ENCODE data around the gene CD7. TPM values are rescaled to one million over a fixed set of nuclear protein-coding genes. Genes with fewer than 3 reads are reported as not detected.

Gene CD7
- total RNA-seq, 1 experiment from 2014 or later: not detected

GRCh38 chr17:82357394-82357793, 40.0 kb upstream of the CD7 start:
- H3K9me3 ChIP-seq (ENCODE audit: low read depth, low read length, poor library complexity, severe bottlenecking): no peaks in the 10 kb centered on the region
- TF ChIP-seq EZH2 (IDR thresholded peaks at IDR 0.05; ENCODE audit: borderline replicate concordance, low read depth, low read length, poor library complexity, severe bottlenecking): no peak
- TF ChIP-seq, protein P1, sequence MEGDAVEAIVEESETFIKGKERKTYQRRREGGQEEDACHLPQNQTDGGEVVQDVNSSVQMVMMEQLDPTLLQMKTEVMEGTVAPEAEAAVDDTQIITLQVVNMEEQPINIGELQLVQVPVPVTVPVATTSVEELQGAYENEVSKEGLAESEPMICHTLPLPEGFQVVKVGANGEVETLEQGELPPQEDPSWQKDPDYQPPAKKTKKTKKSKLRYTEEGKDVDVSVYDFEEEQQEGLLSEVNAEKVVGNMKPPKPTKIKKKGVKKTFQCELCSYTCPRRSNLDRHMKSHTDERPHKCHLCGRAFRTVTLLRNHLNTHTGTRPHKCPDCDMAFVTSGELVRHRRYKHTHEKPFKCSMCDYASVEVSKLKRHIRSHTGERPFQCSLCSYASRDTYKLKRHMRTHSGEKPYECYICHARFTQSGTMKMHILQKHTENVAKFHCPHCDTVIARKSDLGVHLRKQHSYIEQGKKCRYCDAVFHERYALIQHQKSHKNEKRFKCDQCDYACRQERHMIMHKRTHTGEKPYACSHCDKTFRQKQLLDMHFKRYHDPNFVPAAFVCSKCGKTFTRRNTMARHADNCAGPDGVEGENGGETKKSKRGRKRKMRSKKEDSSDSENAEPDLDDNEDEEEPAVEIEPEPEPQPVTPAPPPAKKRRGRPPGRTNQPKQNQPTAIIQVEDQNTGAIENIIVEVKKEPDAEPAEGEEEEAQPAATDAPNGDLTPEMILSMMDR (conservative IDR thresholded peaks at IDR 0.05; ENCODE audit: low read depth, low read length): no peak
- no peaks in the 10 kb centered on the region for H3K27me3 ChIP-seq (replicated peaks; ENCODE audit: insufficient read depth, low read depth, low read length, poor library complexity)
- intact Hi-C loops (cut with micrococcal nuclease; ENCODE audit: unreplicated experiment): no loop called here
- no peaks in the 10 kb centered on the region for H3K4me1 ChIP-seq (ENCODE audit: insufficient read depth, low read length, poor library complexity, severe bottlenecking)
- POLR2A ChIA-PET (ENCODE audit: low non-redundant PET): no interaction called here
- H3K27ac ChIP-seq (ENCODE audit: low read depth, low read length, poor library complexity, severe bottlenecking): no peak overlapping the region
- DNase-seq (ENCODE audit: low spot score): no peak
- CTCF ChIA-PET: no interaction called here
- H3K36me3 ChIP-seq (ENCODE audit: insufficient read depth, low read length, poor library complexity, severe bottlenecking): no peaks in the 10 kb centered on the region
- no peak overlapping the region for H3K4me3 ChIP-seq (ENCODE audit: low read depth, low read length, poor library complexity, severe bottlenecking)
- BruUV-seq (replicated peaks): no TSS peak

DNA sequence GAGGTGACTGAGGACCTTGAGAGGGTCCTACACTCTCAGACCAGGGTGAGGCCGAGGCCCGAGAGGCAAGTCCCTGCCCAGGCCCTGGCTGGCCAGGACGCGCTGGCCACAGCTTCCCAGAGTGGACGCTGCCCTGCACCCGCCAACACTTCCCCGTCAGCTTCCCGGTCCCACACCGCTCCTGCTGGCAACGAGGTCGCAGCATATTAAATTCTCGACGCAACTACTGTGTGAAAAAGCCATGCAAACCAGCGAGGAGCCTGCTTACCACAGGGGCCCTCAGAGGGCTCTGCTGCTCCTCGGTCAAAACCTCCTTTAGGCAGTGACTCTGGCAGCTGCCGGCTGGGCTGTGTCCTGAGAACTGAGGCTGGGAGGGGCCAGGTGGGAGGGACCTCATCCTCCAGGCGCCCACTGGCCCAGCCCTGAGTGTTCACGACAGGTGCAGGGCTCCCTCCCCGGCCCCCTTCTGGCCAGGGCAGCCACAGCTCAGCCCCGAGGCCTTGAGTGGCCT, 39.5 kb upstream of the CD7 start:
- intact Hi-C loops (cut with micrococcal nuclease; ENCODE audit: unreplicated experiment): no loop called here
- no peak for TF ChIP-seq EZH2 (IDR thresholded peaks at IDR 0.05; ENCODE audit: borderline replicate concordance, low read depth, low read length, poor library complexity, severe bottlenecking)
- TF ChIP-seq, protein P1 (conservative IDR thresholded peaks at IDR 0.05; ENCODE audit: low read depth, low read length): no peak
- Histone ChIP-seq H3K27ac (ENCODE audit: low read depth, low read length, poor library complexity, severe bottlenecking) (no peak overlapping the region), H3K4me1 (ENCODE audit: insufficient read depth, low read length, poor library complexity, severe bottlenecking) (no peaks in the 10 kb centered on the region), H3K9me3 (ENCODE audit: low read depth, low read length, poor library complexity, severe bottlenecking) (no peaks in the 10 kb centered on the region), H3K27me3 (replicated peaks; ENCODE audit: insufficient read depth, low read depth, low read length, poor library complexity) (no peaks in the 10 kb centered on the region), H3K4me3 (ENCODE audit: low read depth, low read length, poor library complexity, severe bottlenecking) (no peak overlapping the region), H3K36me3 (ENCODE audit: insufficient read depth, low read length, poor library complexity, severe bottlenecking) (no peaks in the 10 kb centered on the region)
- CTCF ChIA-PET: no interaction called here
- BruUV-seq (replicated peaks): no TSS peak
- DNase-seq (ENCODE audit: low spot score): no peak
- POLR2A ChIA-PET (ENCODE audit: low non-redundant PET): no interaction called here

GRCh38 chr17:82355770-82356427, 38.5 kb upstream of the CD7 start:
- Histone ChIP-seq H3K4me1 (ENCODE audit: insufficient read depth, low read length, poor library complexity, severe bottlenecking) (no peaks in the 10 kb centered on the region), H3K4me3 (ENCODE audit: low read depth, low read length, poor library complexity, severe bottlenecking) (no peak overlapping the region), H3K36me3 (ENCODE audit: insufficient read depth, low read length, poor library complexity, severe bottlenecking) (no peaks in the 10 kb centered on the region), H3K27me3 (replicated peaks; ENCODE audit: insufficient read depth, low read depth, low read length, poor library complexity) (no peaks in the 10 kb centered on the region), H3K9me3 (ENCODE audit: low read depth, low read length, poor library complexity, severe bottlenecking) (no peaks in the 10 kb centered on the region), H3K27ac (ENCODE audit: low read depth, low read length, poor library complexity, severe bottlenecking) (no peak overlapping the region)
- intact Hi-C loops (cut with micrococcal nuclease; ENCODE audit: unreplicated experiment): no loop called here
- no peak for TF ChIP-seq EZH2 (IDR thresholded peaks at IDR 0.05; ENCODE audit: borderline replicate concordance, low read depth, low read length, poor library complexity, severe bottlenecking)
- TF ChIP-seq, protein P1 (conservative IDR thresholded peaks at IDR 0.05; ENCODE audit: low read depth, low read length): no peak
- ChIA-PET POLR2A (ENCODE audit: low non-redundant PET) (interaction anchor here (0.5 kb wide), 1 partner anchor 402 kb away, joined by 4 read pairs; no protein-coding TSS in a partner anchor), CTCF (no interaction called here)
- DNase-seq (ENCODE audit: low spot score): no peak
- no TSS peak for BruUV-seq (replicated peaks)

All from A673 (cell line).